Natural killer cell treated with Interleukin-12 subunit alpha and Interleukin-12 subunit beta and Interleukin-15 and Interleukin-18, amount 100 ng/mL, for 72 hours (primary cell): ENCODE measurements around the gene ZNF248. TPM values are rescaled to one million over a fixed set of nuclear protein-coding genes. Genes with fewer than 3 reads are reported as not detected.
"Not testable (repeated sequence)": the region's sequence is repeated elsewhere in the genome, so short reads cannot be mapped to it uniquely, and the experiment has no call there.

Experiments
- ATAC-seq, 2 donors: fragments of 150-1000 bp; cut with Tn5 transposase in 1 of 2; sonication (Bioruptor Pico), chemical (Tn5 transposase) in 1 of 2; 2 replicates each; pipeline ENCODE4 v1.10.0; 2021
- DNase-seq: peaks from one replicate; pipeline ENCODE4 v3.0.0; 2022; ENCODE audit warnings: low spot score
- H3K27ac Mint-ChIP-seq, 2 donors: 1 replicate in 1 of 2; 2 replicates in 1 of 2; pipeline ENCODE4 v1.8.0; 2022; ENCODE audit warnings: mixed read lengths in 2 of 2, mild to moderate bottlenecking in 1 of 2, moderate library complexity in 1 of 2
- H3K27me3 Mint-ChIP-seq, 2 donors: 1 replicate in 1 of 2; 2 replicates in 1 of 2; pipeline ENCODE4 v1.8.0; 2022; ENCODE audit warnings: mixed read lengths in 2 of 2
- H3K36me3 Mint-ChIP-seq: one replicate; pipeline ENCODE4 v1.8.0; 2022; ENCODE audit warnings: mixed read lengths
- H3K4me1 Mint-ChIP-seq, 2 donors: 1 replicate in 1 of 2; 2 replicates in 1 of 2; pipeline ENCODE4 v1.8.0; 2022; ENCODE audit warnings: low read depth in 2 of 2, mixed read lengths in 2 of 2, mild to moderate bottlenecking in 1 of 2
- H3K4me3 Mint-ChIP-seq: one replicate; pipeline ENCODE4 v1.8.0; 2022; ENCODE audit warnings: mixed read lengths
- H3K9me3 Mint-ChIP-seq: 2 replicates; pipeline ENCODE4 v1.8.0; 2022; ENCODE audit warnings: mixed read lengths
- total RNA-seq, 2 donors: library from RNA; stranded (reverse); gene quantifications; one replicate each; pipeline ENCODE4 v1.2.3, GENCODE V29; 2022

Gene ZNF248
- total RNA-seq, 2 donors from 2014 or later: 8.3 to 10.2 TPM

GRCh38 chr10:37748170-37748569, 109.2 kb downstream of the ZNF248 start:
- no peak overlapping the region for H3K4me3 Mint-ChIP-seq
- no peaks in the 10 kb centered on the region for H3K27me3 Mint-ChIP-seq
- peaks cover 13% of the 10 kb centered on the region for H3K36me3 Mint-ChIP-seq
- DNase-seq (no peak), ATAC-seq (no peak)
- H3K4me1 Mint-ChIP-seq: no peaks in the 10 kb centered on the region
- no peak overlapping the region for H3K27ac Mint-ChIP-seq
- H3K9me3 Mint-ChIP-seq: peaks cover 9% of the 10 kb centered on the region

GRCh38 chr10:37747081-37747480, 110.3 kb downstream of the ZNF248 start:
- Mint-ChIP-seq H3K4me1 (no peaks in the 10 kb centered on the region), H3K27ac (no peak overlapping the region), H3K4me3 (no peak overlapping the region), H3K9me3 (peaks cover 9% of the 10 kb centered on the region), H3K36me3 (peaks cover 13% of the 10 kb centered on the region), H3K27me3 (no peaks in the 10 kb centered on the region)
- DNase-seq: no peak
- no peak for ATAC-seq

GRCh38 chr10:37741831-37742230, 115.6 kb downstream of the ZNF248 start:
- ATAC-seq (no peak), DNase-seq (no peak)
- Mint-ChIP-seq H3K4me1 (no peaks in the 10 kb centered on the region), H3K36me3 (peaks cover under 1% of the 10 kb centered on the region), H3K9me3 (peaks cover under 1% of the 10 kb centered on the region), H3K27ac (no peak overlapping the region), H3K4me3 (no peak overlapping the region), H3K27me3 (no peaks in the 10 kb centered on the region)

GRCh38 chr10:37739181-37739580, 118.2 kb downstream of the ZNF248 start:
- H3K4me3 Mint-ChIP-seq: no peak overlapping the region
- no peak overlapping the region for H3K27ac Mint-ChIP-seq
- H3K27me3 Mint-ChIP-seq: no peaks in the 10 kb centered on the region
- no peak for DNase-seq
- no peaks in the 10 kb centered on the region for H3K36me3 Mint-ChIP-seq
- ATAC-seq: no peak
- H3K4me1 Mint-ChIP-seq: no peaks in the 10 kb centered on the region
- peaks cover 2% of the 10 kb centered on the region for H3K9me3 Mint-ChIP-seq

- not testable (repeated sequence) for ATAC-seq, H3K27me3 Mint-ChIP-seq, DNase-seq, H3K36me3 Mint-ChIP-seq, H3K4me1 Mint-ChIP-seq, H3K27ac Mint-ChIP-seq, H3K4me3 Mint-ChIP-seq, H3K9me3 Mint-ChIP-seq
These were observed 119.2 kb downstream of the ZNF248 start for GRCh38 chr10:37738241-37738640.

GRCh38 chr10:37737336-37737735, 120.1 kb downstream of the ZNF248 start:
- Mint-ChIP-seq H3K27me3 (no peaks in the 10 kb centered on the region), H3K4me1 (no peaks in the 10 kb centered on the region), H3K27ac (no peak overlapping the region), H3K4me3 (no peak overlapping the region), H3K9me3 (peaks cover 5% of the 10 kb centered on the region), H3K36me3 (no peaks in the 10 kb centered on the region)
- ATAC-seq (no peak), DNase-seq (no peak)

- no peak overlapping the region for H3K27ac Mint-ChIP-seq
- DNase-seq: no peak
- no peaks in the 10 kb centered on the region for H3K36me3 Mint-ChIP-seq
- no peaks in the 10 kb centered on the region for H3K4me1 Mint-ChIP-seq
- no peak for ATAC-seq
- H3K9me3 Mint-ChIP-seq: peaks cover 10% of the 10 kb centered on the region
- no peak overlapping the region for H3K4me3 Mint-ChIP-seq
- no peaks in the 10 kb centered on the region for H3K27me3 Mint-ChIP-seq
These were observed 121.3 kb downstream of the ZNF248 start for GRCh38 chr10:37736120-37736519.

- H3K4me1 Mint-ChIP-seq: no peaks in the 10 kb centered on the region
- no peaks in the 10 kb centered on the region for H3K36me3 Mint-ChIP-seq
- H3K27ac Mint-ChIP-seq: no peak overlapping the region
- no peak overlapping the region for H3K4me3 Mint-ChIP-seq
- ATAC-seq (no peak), DNase-seq (no peak)
- no peaks in the 10 kb centered on the region for H3K27me3 Mint-ChIP-seq
- peaks cover 12% of the 10 kb centered on the region for H3K9me3 Mint-ChIP-seq
These were observed 122.4 kb downstream of the ZNF248 start for GRCh38 chr10:37734971-37735370.

Other genes starting within 250 kb of the ZNF248 start
- gene ZNF25, start 119.0 kb upstream of the ZNF248 start, total RNA-seq: 10 to 100 TPM in 1 of 2 donors, 1 to 10 TPM in 1; 4.7 to 10.5 TPM
- gene ZNF33A, start 153.1 kb upstream of the ZNF248 start, total RNA-seq: 10 to 100 TPM; 26.4 to 29.6 TPM
- 10 to 100 TPM; 23.8 to 27.8 TPM for gene ZNF37A, start 236.7 kb upstream of the ZNF248 start, total RNA-seq